Cardiac muscle cell (in vitro differentiated cells and primary cell): ENCODE results near the gene GNG5. TPM values are rescaled to one million over a fixed set of nuclear protein-coding genes. Genes with fewer than 3 reads are reported as not detected.
A peak's percentile ranks its signal among the peaks of the same experiment; 100 is the strongest.

Source experiments
- DNase-seq, 2 donors: peaks; one replicate each; pipeline versions ENCODE4 v3.0.0 to v3.0.0-alpha.2; 2010 to 2017; ENCODE audit warnings: low read depth in 1 of 2, low spot score in 1 of 2
- H3K27ac ChIP-seq: fragments of 200-600 bp; sonication (generic); 2 replicates; pipeline ENCODE4 v1.5.1; 2016
- H3K27me3 ChIP-seq: fragments of 200-600 bp; sonication (generic); 2 replicates; pipeline ENCODE4 v1.6.0; 2016; ENCODE audit warnings: control low read depth
- H3K36me3 ChIP-seq: fragments of 200-600 bp; sonication (generic); 2 replicates; pipeline ENCODE4 v1.5.1; 2016; ENCODE audit warnings: control low read depth
- H3K4me1 ChIP-seq: fragments of 200-600 bp; sonication (generic); 2 replicates; pipeline ENCODE4 v1.8.1; 2017; ENCODE audit warnings: low read depth, mild to moderate bottlenecking, mixed run types
- H3K4me3 ChIP-seq: fragments of 200-600 bp; sonication (generic); 2 replicates; pipeline ENCODE4 v1.5.1; 2016; ENCODE audit warnings: mild to moderate bottlenecking
- H3K9me3 ChIP-seq: fragments of 200-600 bp; sonication (generic); 2 replicates; pipeline ENCODE4 v1.5.1; 2017; ENCODE audit warnings: low read depth, mild to moderate bottlenecking, control low read depth
- CTCF ChIP-seq: IDR thresholded peaks from 2 replicates; pipeline ENCODE4 v1.5.1; 2012; ENCODE audit warnings: low read depth, mild to moderate bottlenecking, low read length
- polyA plus RNA-seq: library from polyadenylated mRNA; unstranded; fragments of >200 nt; fragmentation: Nextera tagmentation; extraction: Ambion mirVana; gene quantifications from 2 replicates; pipeline ENCODE4 v1.2.1, GENCODE V29; 2016
- total RNA-seq: library from RNA; depleted of rRNA; stranded (reverse); fragments of >200 nt; gene quantifications from 2 replicates; pipeline ENCODE4 v1.2.3, GENCODE V29; 2016

Gene GNG5
- total and polyA plus RNA-seq, 2 experiments from 2014 or later: 154 to 838 TPM

GRCh38 chr1:84497631-84498275, 8.6 kb downstream of the GNG5 start:
- TF ChIP-seq CTCF: no peak
- Histone ChIP-seq H3K9me3 (no peaks in the 10 kb centered on the region), H3K27me3 (no peaks in the 10 kb centered on the region), H3K36me3 (peaks cover 46% of the 10 kb centered on the region), H3K4me1 (peaks cover 2% of the 10 kb centered on the region), H3K4me3 (no peak overlapping the region), H3K27ac (no peak overlapping the region)
- no peak for DNase-seq

- Histone ChIP-seq H3K27ac (no peak overlapping the region), H3K9me3 (no peaks in the 10 kb centered on the region), H3K27me3 (no peaks in the 10 kb centered on the region), H3K4me3 (no peak overlapping the region), H3K4me1 (no peaks in the 10 kb centered on the region), H3K36me3 (peaks cover 52% of the 10 kb centered on the region)
- DNase-seq: no peak
- no peak for TF ChIP-seq CTCF
These were observed 9.9 kb downstream of the GNG5 start for GRCh38 chr1:84496498-84496897.

- Histone ChIP-seq H3K36me3 (peaks cover 50% of the 10 kb centered on the region), H3K27me3 (no peaks in the 10 kb centered on the region), H3K4me1 (no peaks in the 10 kb centered on the region), H3K27ac (no peak overlapping the region), H3K9me3 (no peaks in the 10 kb centered on the region), H3K4me3 (no peak overlapping the region)
- no peak for DNase-seq
- TF ChIP-seq CTCF: no peak
These were observed 12.6 kb downstream of the GNG5 start for GRCh38 chr1:84493747-84494146.

- no peak for TF ChIP-seq CTCF
- H3K36me3 ChIP-seq: peaks cover 42% of the 10 kb centered on the region
These were observed 13.7 kb downstream of the GNG5 start for GRCh38 chr1:84492726-84493125.

GRCh38 chr1:84489766-84490165, 16.6 kb downstream of the GNG5 start:
- no peak overlapping the region for H3K27ac ChIP-seq
- TF ChIP-seq CTCF: no peak
- H3K4me3 ChIP-seq: no peak overlapping the region
- no peaks in the 10 kb centered on the region for H3K9me3 ChIP-seq
- no peak for DNase-seq
- no peaks in the 10 kb centered on the region for H3K4me1 ChIP-seq
- H3K27me3 ChIP-seq: no peaks in the 10 kb centered on the region
- peaks cover 37% of the 10 kb centered on the region for H3K36me3 ChIP-seq

More at GRCh38 chr1:84492726-84493125, 13.7 kb downstream of the GNG5 start:
- peak overlapping the region; percentile 13 for H3K27ac ChIP-seq
- no peak overlapping the region for H3K4me3 ChIP-seq
- DNase-seq: peak in 1 of 2 donors; percentile 12
- no peaks in the 10 kb centered on the region for H3K27me3 ChIP-seq
- no peaks in the 10 kb centered on the region for H3K4me1 ChIP-seq
- H3K9me3 ChIP-seq: no peaks in the 10 kb centered on the region

GRCh38 chr1:84488107-84488506, 18.3 kb downstream of the GNG5 start:
- Histone ChIP-seq H3K9me3 (no peaks in the 10 kb centered on the region), H3K27me3 (no peaks in the 10 kb centered on the region), H3K4me1 (no peaks in the 10 kb centered on the region), H3K27ac (no peak overlapping the region), H3K4me3 (no peak overlapping the region), H3K36me3 (peaks cover 46% of the 10 kb centered on the region)
- TF ChIP-seq CTCF: no peak
- DNase-seq: no peak
